Vein endothelial cell (primary cell): ENCODE data around the gene LMNB1. TPM values are rescaled to one million over a fixed set of nuclear protein-coding genes. Genes with fewer than 3 reads are reported as not detected.

Experiments used
- small RNA-seq: library from RNA; depleted of rRNA; stranded (forward); fragments of <200 nt; gene quantifications from one replicate; pipeline ENCODE3, GENCODE V24; 2012
- total RNA-seq: library from RNA; depleted of rRNA; stranded (reverse); fragments of >200 nt; gene quantifications from 2 replicates; pipeline ENCODE4 v1.2.3, GENCODE V29; 2012

The LMNB1 gene
- 47.0 and 79.1 TPM in 2 replicates for total RNA-seq

GRCh38 chr5:126776499-126777256, at the start of gene LMNB1:
TSS of gene LMNB1 (plus strand) at chr5:126777136. CDS start at chr5:126777509, 373 bp downstream.

Small RNA genes within 50 kb of the gene (small RNA-seq; reads per million reads assigned to genes)
- gene RNU6-752P = not detected

Other genes starting within 250 kb of the LMNB1 start
- gene ALDH7A1, start 181.9 kb upstream of the LMNB1 start, total RNA-seq = 28.5 and 38.2 TPM in 2 replicates
- 34.9 and 51.7 TPM in 2 replicates for gene PHAX, start 176.2 kb upstream of the LMNB1 start, total RNA-seq